Central memory CD4-positive, alpha-beta T cell (primary cell): ENCODE results near the gene NEK7.

ENCODE experiments used
- DNase-seq: peaks from one replicate; pipeline ENCODE4 v3.0.0; 2022

Gene NEK7

DNA sequence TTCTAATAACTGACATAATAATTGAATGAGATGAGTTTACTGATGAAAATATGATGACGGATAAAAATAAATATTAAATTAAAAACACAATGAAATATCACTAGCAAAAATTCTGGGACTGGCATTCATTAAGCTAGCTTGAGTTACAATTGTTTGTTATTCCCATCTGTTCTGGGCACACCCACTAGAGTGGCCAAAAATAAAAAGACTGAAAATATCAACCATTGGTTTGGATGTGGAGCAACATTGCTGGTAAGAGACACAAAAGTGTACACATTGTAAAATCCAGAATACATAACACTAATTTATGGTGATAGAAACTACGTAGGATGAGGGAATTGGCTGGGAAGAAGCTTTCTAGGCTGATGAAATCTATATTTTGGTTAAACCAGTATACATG is 9.6 kb upstream of the NEK7 start:
- DNase-seq: no peak

GRCh38 chr1:198150369-198150768 is 6.4 kb upstream of the NEK7 start:
- DNase-seq: no peak

- DNase-seq: no peak
Measured at GRCh38 chr1:198151688-198152087, 5.1 kb upstream of the NEK7 start.

GRCh38 chr1:198153103-198153502 is 3.7 kb upstream of the NEK7 start:
- no peak for DNase-seq

DNA sequence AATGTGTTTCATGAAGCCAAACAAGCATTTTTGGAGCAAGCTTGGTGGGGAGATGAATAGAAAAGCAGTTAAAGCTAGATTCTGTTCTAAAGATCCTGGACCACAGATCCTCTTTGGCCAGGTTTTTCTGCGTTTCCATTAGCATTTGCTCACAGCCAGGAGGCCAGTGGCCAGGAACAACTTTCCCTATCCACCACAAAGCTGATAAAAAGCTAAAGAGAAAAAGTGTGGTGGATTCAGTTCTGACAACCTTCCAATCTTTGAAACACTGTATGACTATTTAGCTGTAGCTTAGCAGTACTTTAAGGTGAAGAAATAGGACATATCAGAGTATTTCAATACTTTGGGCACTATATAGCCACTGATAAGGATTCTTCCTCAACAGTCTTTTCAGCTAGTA is 3.0 kb upstream of the NEK7 start:
- DNase-seq: no peak

DNA sequence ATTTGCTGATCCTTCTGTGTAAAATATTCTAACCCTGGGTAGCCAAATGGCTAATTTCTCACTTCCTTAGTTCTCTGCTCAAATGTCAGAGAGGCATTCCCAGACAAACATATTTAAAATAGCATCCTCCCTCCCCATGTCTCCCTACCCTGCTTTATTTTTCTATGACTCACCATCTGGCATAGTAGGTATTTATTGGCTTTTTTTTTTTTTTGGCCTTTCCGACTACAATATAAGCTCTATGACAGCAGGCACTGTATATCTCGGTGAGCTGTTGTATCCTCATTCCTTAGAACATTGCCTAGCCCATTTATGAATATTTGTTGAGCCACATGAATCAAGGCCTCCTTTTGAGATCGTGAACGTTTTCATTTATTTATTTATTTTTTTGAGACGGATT is 1.5 kb upstream of the NEK7 start:
- DNase-seq: no peak

GRCh38 chr1:198156111-198156744 is 570 bp upstream of the NEK7 start:
- peak; percentile 72 for DNase-seq

GRCh38 chr1:198157241-198157846 is 546 bp downstream of the NEK7 start:
- peak; percentile 80 for DNase-seq

- peak; percentile 43 for DNase-seq
Measured at GRCh38 chr1:198157847-198158725, 1.3 kb downstream of the NEK7 start.

DNA sequence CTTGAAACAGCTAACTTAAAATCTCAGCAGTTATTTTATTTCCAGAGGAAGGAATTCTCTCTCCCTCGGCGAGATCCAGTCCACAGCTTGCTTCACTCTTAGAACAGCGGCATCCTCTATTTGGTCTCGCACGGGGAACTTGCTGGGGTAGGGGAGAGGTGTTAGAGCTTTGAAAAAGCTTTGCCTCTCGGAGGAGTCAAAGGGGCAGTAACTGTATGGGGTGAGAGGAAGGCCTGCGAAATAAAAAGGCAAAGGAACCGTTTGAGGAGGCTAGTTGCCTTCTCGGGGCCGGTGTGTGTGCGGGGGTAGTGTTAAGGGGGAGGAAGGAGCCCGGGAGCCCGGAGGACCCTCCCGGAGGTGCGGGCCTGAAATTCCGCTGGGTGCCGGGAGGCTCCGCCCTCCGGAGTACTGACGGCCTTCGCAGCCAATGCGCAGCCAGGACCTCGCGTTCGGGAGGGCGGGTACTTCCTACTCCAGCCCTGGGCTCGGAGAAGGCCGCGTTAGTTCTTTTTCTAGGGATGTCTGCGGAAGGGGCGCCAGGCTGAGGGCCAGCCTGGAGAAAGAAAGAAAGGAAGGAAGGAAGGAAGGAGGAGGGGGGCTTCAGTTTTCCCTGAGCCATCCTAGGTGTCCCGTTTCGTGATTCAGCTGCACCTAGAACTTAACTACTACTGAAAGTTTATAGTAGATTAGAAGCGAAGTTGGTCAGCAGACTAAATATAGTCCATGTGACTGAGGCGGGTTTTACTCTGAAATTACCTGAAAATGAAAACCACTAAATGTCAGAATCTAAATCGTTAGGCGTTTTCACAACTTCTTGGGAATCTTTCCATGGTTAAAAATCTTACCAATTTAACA is 2.2 kb downstream of the NEK7 start:
- peak; percentile 78 for DNase-seq

DNA sequence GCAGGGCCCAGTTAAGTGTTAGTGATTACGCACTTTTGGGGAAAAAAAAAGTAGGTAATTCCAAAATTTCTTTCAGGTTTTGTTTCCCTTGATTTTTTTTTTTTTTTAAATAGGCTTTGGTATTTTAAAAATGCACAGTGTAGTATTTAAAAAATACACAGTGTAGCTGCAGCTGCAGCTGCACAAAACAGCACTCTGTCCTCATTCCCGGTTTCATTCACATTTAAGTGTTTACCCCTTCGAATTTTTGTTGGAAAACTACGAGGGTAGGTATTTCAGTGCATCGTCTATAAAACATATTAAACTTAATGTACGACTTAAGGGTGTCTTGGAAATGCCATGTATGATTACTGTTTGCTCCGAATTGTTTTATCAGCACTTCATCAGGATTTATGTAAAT is 3.4 kb downstream of the NEK7 start:
- no peak for DNase-seq

- no peak for DNase-seq
Measured at GRCh38 chr1:198160946-198161614, 4.3 kb downstream of the NEK7 start.

- DNase-seq: no peak
Measured at GRCh38 chr1:198161718-198162090, 4.9 kb downstream of the NEK7 start.

DNA sequence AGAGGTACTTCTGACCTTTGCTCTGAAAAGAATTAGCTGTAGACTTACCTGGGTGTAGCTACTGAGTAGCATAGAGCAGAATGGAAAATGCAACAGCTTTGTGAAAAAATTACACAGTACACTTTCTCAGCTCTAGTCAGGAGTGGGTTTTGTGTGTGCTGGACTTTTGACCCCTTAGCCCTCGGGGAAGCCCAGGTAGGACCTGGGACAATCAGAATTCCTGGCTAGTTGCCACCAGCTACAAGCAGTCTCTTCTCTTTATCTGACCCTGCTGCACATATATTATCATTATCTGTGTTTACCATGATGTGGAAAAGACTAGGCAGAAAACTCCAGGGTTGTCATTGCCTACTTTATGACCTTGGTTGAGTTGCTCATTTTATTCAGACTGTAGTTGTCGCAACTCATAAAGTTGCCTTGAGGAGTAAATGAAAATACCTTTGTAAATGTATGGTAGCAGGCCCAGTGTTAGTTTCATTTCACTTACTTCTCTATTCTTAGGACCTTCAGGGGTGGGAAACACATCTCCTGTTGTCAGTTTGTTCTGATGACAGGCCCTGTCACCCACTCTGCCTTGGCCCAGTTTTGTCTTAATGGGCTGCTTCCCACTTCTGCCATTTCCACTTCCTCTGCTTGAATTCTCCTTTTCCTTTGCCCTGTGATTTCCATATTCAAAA is 5.4 kb downstream of the NEK7 start:
- no peak for DNase-seq

DNA sequence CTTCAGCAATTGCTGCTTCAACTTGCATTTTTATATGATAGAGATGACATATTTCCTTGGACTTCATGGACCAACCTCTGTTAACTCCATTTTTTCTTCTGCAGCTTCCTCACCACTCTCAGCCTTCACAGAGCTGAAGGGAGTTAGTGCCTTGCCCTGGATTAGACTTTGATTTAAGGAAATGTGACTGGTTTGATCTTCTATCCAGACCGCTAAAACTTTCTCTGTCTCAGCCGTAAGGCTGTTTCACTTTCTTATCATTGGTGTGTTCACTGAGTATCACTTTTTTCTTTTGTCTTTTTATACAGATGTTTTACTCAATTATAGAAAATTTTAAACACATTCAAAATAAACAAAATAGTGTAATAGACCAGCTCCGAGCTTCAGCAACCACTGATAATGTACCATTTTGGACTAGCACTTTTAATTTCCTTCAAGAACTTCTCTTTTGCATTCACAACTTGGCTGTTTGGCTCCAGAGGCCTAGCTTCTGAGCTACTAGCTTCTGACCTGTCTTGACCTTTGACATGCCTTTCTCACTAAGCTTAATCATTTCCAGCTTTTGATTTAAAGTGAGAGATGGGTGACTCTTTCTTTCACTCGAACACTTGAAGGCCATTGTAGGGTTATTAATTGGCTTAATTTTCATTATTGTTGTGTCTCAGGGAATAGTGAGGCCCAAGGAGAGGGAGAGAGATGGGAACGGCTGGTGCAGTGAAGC is 9.3 kb downstream of the NEK7 start:
- DNase-seq: peak; percentile 65

DNA sequence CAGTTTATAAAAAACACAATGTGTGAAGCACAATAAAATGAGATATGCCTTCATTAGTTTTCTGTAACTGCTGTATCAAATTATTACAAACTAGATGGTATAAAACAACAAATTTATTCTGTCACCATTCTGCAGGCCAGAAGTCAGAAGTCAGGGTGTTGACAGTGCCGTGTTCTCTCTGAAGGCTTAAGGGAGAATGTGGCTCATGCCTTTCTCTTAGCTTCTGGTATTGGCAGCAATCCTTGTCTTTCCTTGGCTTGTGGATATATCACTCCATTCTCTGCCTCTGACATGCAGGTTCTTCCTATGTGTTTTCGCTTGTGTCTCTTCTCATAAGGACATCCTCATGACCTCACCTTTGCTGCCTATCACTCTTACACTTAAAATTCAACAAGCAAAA is 10.1 kb downstream of the NEK7 start:
- DNase-seq: no peak

DNA sequence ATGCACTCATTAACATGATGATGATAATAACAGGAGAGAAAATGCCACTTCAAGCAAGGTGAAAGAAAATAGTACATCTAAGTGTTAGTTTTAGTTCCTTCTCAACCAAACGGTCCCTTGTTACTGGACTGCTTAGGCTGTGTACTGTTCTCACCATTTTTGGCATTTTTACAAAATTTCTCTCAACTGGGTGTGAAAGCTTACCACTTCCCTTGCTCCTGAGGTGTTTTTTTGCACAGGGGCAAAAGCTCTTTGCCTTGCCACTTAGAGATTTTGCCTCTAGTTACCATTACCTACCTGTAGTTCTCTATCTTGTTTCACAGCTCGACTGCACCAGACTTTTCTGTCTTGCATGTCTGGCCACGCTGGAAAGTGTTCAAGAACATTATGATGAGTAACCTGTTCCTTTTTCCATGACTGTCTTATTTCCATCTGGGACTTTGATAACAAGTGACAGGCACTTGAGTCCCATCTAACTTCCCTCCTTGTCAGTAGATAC is 10.7 kb downstream of the NEK7 start:
- DNase-seq: peak; percentile 53

DNA sequence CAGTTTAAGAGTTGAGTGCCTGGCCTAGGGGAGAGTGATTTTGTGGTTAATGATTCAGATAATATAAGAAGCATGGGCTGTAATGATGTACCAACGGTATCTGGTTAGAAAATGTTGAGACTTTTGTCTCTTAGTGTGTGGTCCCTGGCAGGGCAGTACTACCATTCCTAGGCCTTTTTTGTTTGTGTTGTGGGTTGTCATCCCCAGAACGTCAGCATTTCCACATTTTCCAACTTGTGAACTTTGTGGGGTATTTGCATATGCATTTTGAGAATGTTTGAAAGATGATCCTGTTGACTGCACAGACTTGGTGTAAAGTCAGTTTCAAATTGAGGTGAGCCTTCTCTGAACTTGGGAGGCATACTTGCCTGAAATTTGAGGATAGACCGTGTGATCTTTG is 11.4 kb downstream of the NEK7 start:
- DNase-seq: no peak

DNA sequence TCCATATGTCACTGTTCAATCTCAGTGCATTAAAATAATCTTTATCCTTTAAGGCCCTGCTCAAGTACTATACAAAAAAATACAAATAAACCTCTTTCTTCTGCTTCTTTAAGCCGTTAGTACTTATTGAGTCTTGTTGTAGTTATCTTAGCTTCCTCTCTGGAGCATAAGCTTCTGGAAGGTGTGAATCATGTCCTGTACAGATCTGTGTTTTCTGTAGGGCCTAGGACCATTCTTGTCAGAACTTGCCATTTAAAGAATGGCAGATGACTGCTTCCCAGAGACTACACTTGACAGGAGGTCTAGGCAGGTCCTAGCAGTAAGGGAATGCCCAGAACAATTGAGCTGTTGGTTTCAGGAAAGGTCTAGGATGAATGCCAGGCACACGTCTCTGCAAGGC is 12.9 kb downstream of the NEK7 start:
- DNase-seq: no peak

DNA sequence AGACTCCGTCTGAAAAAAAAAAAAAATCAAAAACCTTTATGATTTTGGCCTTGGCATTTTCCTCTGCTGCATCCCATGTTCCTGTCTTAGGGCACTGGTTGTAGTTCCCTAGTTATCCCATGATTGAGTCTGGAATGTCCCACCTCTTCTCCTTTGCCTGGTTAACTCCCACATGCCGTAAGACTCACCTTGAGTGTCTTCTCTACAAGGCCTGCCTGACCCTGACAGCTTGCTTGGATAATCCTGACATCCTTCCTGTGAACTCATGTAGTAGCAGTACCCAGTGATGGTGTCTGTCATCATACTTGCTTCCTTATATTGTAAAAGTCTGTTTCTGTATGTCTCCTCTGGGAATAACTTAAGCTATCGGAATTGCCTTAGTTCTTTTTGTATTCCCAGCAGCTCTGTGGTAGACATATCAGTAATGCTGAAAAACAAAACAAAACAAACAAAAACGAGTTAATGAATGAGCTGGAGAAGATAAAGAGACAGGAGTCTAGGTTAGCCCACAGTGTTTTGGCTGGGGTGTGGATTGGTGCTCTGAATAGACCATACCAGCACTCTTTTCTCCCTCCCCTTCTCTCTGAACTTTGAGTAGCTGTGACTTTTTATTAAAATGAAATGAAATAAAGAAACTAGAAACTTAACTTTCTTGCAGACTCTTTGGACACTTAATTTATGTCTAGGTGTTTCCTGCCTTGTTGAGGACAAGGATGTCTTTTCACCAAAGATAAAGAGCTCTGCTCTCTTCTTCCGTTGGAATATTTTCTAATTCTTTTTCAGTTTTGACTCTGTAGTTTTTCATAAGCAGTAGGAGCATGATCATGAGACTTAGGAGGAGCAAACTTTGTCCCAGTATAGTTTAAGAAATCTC is 15.1 kb downstream of the NEK7 start:
- no peak for DNase-seq
